Measurements from ENCODE around the gene WNK4.
A peak's percentile ranks its signal among the peaks of the same experiment; 100 is the strongest.

The WNK4 gene

DNA sequence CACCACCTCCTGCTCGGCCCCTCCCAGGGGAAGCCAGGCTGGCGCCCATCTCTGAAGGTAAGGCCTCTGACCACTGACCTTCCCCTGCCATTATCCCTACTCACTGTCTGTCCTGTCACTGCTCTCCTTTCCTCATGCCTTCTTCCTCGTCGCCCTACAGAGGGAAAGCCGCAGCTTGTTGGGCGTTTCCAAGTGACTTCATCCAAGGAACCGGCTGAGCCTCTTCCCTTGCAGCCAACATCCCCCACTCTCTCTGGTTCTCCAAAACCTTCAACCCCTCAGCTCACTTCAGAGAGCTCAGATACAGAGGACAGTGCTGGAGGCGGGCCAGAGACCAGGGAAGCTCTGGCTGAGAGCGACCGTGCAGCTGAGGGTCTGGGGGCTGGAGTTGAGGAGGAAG is 15.1 kb downstream of the WNK4 start:
- FAIRE-seq: no peak

DNA sequence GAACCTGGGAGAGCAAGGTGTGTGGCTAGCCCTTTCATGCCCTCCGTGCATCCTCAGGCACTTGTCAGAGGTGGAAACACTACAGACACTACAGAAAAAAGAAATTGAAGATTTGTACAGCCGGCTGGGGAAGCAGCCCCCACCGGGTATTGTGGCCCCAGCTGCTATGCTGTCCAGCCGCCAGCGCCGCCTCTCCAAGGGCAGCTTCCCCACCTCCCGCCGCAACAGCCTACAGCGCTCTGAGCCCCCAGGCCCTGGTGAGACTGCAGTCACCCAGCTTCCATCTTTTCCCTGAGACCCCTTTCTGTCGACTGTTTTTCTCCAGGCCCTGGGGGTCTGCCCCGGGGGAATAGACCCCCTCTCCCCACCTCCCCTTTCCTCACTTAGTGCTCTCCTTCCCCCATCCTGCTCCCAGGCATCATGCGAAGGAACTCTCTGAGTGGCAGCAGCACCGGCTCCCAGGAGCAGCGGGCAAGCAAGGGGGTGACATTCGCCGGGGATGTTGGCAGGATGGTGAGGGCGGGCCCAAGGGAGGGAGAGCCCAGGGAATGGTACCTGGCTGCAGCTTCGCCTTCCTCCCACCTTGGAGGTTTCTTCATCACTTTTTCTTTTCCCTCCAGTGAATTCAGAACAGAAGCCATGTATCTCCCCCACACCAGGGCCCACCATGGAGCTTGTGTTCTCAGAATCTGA is 15.8 kb downstream of the WNK4 start:
- FAIRE-seq (no peak), DNase-seq (ENCODE audit: low spot score) (no peak)

More for the DNA sequence above, 15.1 kb downstream of the WNK4 start:
- no peak for DNase-seq (ENCODE audit: low spot score)

DNA sequence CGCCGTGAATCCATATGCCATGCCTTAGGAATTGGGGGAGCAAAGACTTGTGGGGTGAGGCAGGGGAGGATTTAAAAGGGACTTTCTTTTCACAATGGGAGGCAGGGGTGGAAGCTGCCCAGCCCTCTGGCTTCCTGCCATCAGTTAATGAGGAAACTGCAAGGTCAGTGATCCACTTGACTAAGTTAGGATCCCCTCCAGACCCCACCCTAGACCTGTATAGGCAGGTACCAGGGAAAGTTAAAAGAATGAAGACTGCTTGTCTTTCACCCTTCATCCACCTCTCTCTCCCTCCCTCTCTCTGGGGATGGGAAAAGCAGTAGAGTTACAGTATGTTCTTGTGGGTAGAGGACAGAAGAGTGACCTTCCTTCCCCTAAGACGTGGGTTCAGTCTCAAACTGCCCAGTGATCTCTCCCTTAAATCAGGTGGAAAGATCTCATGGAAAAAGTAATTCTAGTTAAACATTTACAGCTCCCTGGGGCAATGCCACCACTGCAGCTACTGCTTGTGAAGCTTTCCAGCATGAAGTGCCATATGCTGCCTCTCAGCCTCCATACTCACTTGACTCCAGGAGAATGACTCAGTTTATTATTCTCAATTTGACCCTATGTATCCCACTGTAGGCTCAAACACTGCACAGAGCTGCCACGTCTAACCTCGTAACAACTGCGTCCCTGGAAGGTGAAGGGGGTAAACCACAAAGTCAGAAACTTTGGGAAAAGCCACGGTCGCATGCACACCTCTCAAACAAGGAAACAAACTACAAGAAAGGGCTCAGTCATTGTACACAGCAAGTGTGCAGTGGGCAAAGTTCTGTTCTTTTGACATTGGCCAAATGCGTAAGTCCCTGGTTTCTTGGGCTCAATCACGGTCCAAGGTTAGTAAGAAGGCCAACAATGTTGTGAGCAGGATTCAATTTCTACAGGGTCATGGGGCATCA is 16.9 kb downstream of the WNK4 start:
- FAIRE-seq: peak; percentile 81
- DNase-seq (ENCODE audit: low spot score): peak; percentile 66

DNA sequence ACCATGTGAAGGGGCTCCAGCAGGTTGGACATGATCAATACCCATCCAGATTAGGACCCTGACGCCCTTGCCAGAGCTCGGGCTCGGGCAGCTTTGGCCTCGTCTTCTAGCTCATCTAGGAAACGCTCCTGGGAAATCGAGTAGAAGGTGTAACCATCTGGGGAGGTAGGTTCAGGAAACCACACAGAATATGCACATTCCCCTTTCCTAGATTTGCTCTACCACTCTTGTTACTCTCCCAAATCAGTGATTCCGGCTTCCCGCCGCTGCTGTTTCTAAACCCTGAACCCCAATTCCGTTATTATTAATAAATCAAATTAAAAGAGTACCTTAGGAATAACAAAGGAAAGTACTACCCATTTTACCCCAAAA is 17.6 kb downstream of the WNK4 start:
- DNase-seq (ENCODE audit: low spot score) (no peak), FAIRE-seq (no peak)

DNA sequence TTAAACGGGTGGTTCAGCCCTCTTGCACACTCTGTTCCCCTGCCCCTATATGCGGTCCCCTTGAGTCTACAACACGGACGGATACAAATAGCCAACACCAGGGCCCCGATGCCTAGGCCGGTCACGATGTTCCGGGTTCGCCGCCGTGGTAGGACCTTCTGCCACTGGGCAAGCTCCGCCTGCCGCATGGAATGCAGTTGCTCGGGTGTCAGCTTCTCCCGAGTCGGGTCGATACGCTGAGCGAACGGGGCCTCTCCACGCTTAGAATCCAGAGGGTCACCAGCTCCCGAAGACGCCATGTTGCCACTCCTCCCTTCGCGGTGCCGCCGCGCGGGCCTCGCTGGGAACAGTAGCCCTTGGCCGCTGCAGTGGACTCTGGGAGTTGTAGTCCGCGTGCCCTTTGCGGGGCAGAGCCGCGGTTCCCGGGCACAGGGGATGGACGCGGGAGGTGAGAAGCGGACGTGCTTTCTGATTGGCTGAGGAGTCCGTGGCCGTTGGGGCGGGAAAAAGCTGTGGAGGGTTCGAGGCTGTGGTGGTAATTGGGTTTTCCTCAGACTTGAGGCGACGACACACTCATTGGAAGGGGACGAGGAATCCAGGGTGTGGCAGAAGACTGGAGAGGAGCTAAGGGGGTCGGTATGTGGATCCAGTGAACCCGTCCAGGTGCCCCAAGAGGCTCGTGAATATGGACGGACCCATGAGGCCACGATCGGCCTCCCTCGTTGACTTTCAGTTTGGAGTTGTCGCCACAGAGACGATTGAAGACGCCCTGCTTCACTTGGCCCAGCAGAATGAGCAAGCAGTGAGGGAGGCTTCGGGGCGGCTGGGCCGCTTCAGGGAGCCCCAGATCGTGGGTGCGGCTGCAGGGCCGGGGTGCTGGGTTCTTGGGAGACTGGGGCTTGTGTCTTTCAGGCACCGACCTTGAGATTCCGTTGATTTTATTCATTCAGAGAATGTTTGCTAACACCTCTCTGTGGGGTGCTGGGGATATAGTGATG is 18.3 kb downstream of the WNK4 start, which contains the start of the genes CNTD1 and COA3:
CNTD1 (plus strand) TSS at position 479 of the 998 bp plus-strand sequence; CDS start at position 686, 207 bp downstream.
COA3 (minus strand) TSS at position 322 of the 998 bp plus-strand sequence; CDS start at position 299, 23 bp downstream.
- DNase-seq (ENCODE audit: low spot score) (peak; percentile 72), FAIRE-seq (no peak)

DNA sequence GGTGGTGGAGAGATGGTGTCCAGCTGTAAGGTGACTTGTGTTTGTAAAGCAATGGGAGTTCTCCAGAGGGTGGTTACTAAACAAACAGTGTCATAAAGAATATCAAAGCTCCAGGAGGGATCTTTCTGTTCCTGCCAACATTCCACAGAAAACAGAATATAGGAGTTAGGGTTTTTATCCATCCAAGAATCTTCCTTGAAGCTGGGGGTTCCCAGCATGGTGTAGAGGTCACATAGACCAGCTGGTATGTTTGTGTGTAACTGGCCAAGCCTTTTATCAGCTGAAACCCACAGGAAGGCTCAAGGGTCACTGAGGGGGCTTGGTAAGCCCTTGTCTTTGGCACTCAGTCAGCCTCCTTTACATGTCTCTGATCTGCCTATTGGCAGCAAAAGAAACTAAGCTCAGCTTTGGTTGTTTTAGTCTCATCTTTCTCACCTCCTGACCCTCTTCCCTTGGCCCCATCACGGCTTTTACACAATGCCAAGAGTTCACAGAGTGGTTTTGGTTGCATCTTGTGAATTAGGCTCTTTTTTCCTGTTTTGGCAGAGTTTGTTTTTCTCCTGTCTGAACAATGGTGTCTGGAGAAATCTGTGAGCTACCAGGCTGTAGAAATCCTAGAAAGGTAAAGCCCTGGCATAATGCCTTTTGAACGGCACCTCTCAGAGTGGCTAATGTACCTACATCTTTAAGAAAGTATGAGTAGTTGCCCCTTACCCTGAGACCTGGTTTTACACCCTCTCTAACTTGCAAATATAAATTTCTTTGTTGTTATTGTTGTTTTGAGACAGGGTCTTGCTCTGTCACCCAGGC is 22.9 kb downstream of the WNK4 start:
- FAIRE-seq: no peak
- DNase-seq (ENCODE audit: low spot score): no peak

DNA sequence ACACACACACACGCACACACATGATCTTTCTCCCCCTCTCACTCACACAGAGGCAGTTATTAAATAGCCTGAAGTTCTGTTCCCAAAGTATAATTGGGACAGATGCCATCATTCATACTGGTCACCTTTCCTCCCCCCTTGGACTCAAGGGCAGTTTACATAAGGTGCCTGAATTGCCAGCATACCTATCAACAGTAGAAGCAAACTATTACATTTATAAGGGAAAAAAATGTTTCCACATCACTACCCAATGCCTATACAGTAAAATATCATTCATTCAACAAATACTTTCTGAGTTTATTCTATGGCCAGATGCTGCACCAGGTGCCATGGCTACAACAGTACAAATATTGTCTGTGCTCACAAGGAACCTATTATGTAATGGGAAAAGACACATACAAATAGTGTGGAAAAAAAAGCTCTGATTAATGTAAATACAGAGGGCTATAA is 24.5 kb downstream of the WNK4 start:
- no peak for FAIRE-seq
- DNase-seq (ENCODE audit: low spot score): no peak

DNA sequence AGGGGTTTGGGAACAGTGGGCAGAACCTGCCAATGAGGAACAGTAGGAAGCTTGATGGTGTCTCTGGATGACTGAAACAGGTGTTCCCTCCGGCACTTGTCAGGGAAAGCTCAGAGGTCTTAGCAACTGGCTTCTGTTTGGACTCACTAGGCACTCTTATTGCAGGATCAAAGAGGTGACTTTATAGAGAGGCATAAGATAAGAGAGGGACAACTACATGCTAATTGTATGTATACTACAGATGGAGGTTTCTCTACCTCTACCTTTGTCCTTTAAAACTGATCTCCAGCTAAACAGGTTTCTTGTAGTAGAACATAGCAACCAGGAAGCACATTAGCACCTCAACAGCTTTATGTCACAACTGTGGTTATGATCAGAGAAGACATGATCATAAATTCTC is 25.8 kb downstream of the WNK4 start:
- FAIRE-seq: no peak

DNA sequence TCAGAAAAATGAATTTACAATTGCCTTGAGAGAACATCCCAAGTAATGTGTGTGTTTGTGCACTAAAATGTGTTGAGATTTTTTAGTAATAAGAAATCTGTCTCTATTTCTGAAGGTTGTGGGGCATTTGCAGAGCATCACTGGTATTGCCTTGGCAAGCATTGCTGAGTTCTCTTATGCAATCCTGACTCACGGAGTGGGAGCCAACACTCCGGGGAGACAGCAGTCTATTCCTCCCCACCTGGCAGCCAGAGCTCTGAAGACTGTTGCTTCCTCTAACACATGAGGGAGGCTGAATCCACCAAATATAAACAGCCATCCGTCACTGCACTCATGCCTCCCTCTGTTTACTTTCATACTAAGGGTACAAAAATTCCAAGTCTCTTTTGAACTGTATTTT is 28.8 kb downstream of the WNK4 start:
- FAIRE-seq (no peak), DNase-seq (ENCODE audit: low spot score) (no peak)

More for the DNA sequence above, 25.8 kb downstream of the WNK4 start:
- DNase-seq (ENCODE audit: low spot score): no peak

DNA sequence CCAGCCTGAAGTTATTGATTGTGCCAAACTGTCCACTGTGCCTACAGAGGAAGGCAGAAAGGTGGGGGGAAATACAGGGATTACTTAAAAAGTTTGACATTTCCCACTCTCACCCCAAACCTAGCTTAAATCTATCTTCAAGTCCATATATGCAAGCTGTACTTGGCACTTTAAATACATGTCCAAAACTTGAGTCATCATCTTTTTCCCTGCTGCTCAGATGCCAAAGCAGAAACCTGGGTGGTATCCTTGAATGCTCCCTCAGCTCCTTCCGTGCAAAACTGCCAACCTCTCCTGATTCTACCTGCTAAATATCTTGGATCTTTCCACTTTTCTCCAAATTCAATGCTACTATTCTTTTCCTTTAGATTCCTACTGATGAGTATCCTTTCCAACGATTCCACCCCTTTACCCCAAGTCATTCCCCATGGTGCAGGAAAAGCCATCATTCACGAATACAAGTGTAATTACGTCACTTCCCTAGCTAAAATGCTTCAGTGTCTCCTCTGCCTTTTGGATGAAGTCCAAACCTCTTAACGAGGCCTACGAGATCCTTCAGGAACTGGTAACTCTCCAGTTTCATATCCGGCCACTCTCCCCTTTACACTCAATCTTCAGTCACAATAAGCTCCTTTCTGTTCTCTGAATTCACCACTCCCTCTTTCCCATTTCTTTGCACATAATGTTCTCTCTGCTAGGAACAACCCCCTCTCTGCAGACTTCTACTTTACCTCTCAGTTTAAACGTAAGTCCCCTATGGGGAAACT is 34.4 kb downstream of the WNK4 start:
- DNase-seq (ENCODE audit: low spot score): no peak
- FAIRE-seq: no peak

DNA sequence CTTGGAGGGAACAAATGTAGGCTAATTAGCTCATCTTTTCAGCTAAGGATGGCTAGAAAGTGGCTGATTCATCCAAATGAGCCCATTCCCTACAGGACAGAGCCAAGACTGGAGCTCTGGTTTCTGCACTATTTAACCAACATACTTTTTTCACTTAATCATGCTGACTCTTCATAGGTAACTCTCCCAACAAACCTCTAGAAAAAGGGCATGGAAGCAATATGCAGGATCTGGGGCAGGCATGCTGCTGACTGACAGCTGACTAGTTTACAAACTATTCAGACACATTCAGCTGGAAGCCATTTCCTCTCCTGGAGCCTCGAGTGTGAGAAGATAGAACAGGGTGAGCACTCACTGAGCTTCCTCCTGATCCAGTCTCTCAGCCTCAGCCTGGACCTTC is 37.5 kb downstream of the WNK4 start:
- DNase-seq (ENCODE audit: low spot score) (peak; percentile 50), FAIRE-seq (no peak)

DNA sequence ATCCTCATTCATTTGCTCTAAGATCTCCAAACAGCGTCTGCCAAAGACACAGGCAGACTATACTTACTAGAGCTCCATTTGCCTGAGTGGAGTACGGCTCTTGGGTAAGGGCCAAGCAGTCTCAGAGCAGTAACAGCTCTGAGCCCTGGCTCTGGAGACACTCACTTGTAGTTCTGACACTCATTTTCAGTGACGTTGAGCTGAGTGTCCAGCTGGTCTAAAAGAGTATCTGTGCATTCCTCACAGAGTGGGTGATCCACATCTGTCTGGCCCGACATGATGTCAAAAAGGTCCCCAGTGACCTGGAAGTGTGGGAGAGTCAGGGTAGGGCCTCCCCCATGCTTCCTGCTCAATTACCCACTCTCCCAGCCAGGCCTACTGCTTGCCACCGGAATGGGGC is 38.0 kb downstream of the WNK4 start:
- FAIRE-seq (no peak), DNase-seq (ENCODE audit: low spot score) (no peak)

DNA sequence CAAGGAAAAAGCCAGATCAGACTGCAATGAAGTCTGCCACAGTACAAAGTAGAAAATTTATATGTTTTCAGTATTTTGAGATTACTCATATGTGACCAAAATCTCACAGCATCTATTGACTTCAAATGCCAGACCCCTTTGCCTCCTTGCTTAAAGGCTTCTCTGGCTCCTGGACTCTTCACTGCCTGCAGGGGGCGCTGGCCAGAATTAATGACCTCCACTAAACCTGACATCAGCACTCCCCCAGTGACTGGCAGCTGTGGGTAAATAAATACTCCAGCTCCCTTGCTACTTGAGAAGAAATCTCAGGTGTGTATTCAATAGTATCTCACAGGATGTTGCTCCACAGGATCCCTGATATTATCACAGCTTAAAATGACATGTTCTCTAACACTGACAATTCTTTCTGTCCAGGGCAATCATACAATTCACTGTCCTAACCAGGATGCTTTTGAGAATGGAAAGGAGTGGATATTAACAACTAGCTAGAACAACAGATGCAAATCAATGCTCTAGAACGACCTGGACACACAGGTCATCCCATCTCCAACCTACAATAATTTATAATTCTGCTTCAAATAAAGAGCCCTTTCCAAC is 39.6 kb downstream of the WNK4 start:
- FAIRE-seq (no peak), DNase-seq (ENCODE audit: low spot score) (peak; percentile 35)

DNA sequence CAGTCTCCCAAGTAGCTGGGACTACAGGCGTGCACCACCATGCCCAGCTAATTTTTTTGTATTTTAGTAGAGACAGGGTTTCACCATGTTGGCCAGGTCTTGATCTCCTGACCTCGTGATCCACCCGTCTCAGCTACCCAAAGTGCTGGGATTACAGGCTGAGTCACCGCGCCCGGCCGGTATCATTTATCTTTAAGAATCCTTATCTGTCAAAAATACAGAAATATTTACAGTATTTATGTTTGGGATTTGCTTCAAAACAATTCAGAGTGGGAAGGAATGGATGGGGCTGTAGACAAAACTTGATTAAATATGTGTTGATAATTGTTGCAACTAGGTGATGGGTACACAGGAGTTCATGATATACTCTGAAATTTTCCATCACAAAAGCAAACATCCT is 40.8 kb downstream of the WNK4 start:
- FAIRE-seq: no peak
- no peak for DNase-seq (ENCODE audit: low spot score)

DNA sequence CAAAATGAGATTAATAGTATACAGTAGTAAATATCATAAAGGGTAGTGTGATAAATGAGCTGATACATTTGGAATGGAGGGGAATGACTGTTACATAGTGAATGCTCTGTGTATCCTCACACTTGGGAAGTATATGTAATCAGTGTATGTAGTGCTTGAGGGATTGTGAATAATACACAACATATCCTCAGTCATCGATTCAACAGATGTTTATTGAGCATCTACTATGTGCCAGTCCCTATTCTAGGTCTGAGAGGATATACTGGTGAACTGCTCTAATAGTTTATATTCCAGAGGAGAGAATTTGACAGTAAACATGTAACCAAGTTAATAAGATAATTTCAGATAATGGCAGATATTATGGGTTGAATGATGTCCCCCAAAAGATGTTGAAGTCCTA is 47.1 kb downstream of the WNK4 start:
- DNase-seq (ENCODE audit: low spot score) (no peak), FAIRE-seq (no peak)

DNA sequence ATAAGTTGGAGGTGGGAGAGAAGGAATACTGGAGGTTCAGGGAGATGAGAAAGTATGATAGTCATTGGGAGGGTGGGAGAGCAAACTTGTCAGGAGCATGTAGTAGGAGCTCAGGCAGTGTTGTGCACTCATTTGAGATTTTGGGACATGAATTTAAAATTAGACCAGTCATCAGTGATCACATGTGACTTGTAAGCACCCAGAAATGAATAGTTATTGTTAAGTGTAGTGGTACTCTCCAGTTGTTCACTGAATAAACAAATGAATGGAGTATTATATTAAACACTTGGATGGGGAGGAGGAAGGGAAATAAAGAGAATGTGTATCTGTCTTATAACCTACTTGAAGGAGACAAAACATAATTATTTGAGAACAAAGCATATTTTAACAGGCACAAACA is 50.6 kb downstream of the WNK4 start:
- no peak for DNase-seq (ENCODE audit: low spot score)
- FAIRE-seq: no peak

DNA sequence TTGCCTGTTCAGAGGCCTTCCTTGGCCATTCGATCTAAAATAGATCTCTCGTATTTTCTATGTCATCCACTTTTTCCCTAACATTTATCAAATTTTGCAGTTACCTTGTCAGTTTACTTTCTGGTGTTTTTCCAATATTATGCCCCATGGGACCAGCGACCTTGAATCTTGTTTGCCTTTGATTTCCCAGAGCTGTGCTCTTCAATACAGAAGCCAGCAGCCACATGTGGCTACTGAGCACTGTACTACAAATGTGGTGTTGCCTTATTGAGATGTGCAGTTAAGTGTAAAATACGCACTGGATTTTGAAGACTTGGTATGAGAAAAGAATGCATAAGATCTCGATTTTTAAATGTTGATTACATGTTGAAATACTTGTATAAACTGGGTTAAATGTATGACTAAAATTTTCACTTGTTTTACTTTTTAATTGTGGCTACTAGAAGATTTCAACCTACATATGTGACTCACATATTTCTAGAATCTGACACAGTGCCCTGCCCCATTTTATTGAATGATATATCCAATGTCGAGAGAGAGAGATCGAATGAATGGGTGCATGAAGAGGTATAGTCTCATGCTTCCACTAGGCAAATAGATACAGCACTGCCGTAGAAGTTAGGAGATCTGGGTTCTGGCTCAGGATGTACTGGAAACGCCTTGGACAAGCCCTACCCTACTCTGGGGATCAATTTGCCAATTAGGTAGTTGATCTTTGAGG is 52.0 kb downstream of the WNK4 start:
- FAIRE-seq: no peak
- DNase-seq (ENCODE audit: low spot score): no peak

Data from RCC 7860 (cell line).